ENCODE results near the gene ZNF521.

DNA sequence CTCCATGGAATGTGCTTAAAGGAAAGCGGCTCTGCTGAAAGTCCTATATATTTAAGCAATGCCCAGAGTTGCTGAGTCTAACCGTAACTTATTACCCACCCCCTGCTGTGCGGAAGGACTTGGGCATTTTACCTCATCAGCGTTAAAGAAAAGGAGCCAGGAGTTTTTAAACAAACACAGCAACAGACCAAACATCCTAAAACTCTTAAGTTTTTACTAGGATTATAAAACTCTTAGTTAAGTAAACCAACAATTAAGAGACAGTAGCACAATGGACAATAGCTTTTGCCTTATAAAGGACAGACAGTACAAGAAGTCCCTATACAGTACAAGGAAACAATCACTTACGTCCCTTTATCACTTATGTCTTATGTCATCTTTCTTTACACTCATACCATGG, 90.2 kb downstream of the ZNF521 start:
- TF ChIP-seq, protein P1, sequence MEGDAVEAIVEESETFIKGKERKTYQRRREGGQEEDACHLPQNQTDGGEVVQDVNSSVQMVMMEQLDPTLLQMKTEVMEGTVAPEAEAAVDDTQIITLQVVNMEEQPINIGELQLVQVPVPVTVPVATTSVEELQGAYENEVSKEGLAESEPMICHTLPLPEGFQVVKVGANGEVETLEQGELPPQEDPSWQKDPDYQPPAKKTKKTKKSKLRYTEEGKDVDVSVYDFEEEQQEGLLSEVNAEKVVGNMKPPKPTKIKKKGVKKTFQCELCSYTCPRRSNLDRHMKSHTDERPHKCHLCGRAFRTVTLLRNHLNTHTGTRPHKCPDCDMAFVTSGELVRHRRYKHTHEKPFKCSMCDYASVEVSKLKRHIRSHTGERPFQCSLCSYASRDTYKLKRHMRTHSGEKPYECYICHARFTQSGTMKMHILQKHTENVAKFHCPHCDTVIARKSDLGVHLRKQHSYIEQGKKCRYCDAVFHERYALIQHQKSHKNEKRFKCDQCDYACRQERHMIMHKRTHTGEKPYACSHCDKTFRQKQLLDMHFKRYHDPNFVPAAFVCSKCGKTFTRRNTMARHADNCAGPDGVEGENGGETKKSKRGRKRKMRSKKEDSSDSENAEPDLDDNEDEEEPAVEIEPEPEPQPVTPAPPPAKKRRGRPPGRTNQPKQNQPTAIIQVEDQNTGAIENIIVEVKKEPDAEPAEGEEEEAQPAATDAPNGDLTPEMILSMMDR (IDR thresholded peaks at IDR 0.05), result no peak
- no peak for TF ChIP-seq POLR2A (IDR thresholded peaks at IDR 0.05)
